Activated T-cell treated with anti-CD3 and anti-CD28 coated beads for 48 hours (primary cell): ENCODE results near the gene ZNF28.
"Not testable (repeated sequence)": the region's sequence is repeated elsewhere in the genome, so short reads cannot be mapped to it uniquely, and the experiment has no call there.

Source experiments
- DNase-seq: peaks from one replicate; pipeline ENCODE4 v3.0.0-alpha.2; 2020; ENCODE audit warnings: low read depth

ZNF28 gene

GRCh38 chr19:52821204-52821960, at the start of gene ZNF28:
Gene ZNF28 (minus strand): TSS chr19:52821633. CDS start chr19:52817958, 3,675 bp downstream.
- DNase-seq = peak; percentile 53

DNA sequence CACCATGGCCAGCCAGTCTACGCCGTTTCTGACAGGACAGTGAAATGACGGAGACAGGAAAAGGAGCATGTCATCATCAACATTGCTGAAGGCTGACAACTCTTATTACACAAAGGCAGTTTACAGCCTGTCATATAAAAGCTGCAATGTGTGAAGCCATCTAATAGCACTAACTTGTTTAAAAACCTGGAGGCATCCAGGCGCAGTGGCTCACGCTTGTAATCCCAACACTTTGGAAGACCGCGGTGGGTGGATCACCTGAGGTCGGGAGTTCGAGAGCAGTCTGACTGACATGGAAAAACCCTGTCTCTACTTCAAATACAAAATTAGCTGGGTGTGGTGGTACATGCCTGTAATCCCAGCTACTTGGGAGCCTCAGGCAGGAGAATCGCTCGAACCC, 46.6 kb upstream of the ZNF28 start:
- DNase-seq = not testable (repeated sequence)

DNA sequence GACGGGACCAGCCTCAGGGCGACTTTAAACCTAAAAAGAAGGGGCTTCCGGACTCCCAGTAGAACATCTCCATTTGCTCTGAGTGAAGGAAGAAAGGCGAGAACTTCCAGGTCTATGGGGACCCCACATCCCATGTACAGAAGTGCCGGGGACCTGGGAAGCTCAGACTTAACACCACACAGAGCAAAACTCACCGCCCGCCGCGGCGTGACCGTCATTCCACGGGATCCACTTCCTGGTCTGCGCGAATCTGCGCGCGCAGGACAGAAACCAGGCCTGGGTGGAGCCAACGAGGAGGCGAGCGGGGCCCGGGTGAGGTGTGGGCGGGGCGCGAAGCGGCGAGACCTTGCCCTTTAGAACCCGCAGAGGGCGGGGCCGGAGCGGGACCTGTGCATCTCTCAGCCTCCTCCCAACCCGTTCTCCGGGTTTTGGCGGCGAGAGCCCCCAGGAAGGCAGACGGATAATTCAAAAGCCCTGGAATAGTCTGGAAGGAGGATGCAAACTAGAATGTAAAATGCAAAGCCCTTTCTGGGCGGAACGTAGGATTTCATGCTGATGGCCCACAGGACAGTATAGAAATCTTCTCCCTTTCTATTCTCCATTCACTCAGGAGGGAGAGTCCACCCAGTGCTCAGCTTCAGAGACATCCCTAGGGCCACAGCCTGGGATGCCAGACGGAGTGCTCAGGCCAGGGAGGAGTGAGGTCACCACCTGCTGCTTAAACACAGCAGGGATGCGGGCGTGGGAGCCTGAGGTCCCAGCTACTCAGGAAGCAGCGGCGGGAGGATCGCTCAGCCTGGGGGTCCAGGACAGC, 36.2 kb upstream of the ZNF28 start, which contains the start of gene ZNF468:
ZNF468 (minus strand) TSS at position 242 of the 814 bp plus-strand sequence. CDS start 3,347 bp downstream, outside the sequence.
- peak; percentile 60 for DNase-seq

DNA sequence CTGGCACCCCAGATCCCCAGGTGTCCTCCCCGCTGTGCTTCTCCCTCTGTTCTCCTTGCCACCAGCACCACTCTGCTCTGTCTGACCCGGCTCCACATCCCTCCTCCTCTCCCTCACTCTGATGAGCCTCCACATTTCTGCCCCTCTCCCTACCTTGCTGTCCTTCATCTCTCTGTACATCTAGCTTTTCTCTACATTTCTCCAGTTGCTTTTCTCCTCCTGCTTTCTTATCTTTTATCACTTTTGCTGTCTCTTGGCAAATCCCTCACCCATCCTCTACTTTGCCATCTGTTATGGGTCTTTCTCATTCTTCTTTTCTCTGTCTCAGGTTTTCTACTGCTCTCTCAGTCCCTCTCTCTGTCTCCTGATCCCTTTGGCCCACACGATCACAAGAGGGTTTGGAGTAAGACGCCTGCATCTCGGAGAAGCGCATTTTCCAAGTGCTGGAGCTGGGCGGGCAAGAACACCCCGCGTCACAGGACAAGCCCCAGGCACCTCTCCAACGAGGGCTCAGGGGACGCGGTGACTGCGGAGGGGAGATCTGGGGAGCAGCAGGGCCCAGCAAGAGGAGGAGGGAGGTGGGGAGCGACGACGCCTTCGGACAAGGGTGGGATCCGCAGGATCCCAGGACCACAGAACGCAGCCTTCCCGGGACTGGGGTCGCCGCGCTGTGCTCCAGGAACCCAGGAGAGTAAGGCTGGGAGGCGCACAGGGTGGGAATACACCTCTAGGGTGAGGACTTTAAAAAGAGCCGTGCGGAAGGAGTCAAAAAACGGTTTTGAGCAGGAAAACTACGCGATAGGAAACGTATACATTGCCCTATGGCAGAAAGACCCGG, 35.3 kb upstream of the ZNF28 start:
- not testable (repeated sequence) for DNase-seq

DNA sequence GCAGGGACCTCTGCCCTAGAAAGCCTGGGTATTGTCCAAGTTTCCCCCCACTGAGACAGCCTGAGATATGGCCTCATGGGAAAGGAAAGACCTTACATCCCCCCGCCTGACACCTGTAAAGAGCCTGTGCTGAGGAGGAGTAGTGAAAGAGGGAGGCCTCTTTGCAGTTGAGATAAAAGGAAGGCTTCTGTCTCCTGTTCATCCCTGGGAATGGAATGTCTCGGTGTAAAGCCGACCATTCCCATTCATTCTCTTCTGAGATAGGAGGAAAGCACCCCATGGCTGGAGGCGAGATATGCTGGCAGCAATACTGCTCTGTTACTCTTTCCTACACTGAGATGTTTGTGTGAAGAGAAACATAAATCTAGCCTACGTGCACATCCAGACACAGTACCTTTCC, 25.9 kb upstream of the ZNF28 start:
- DNase-seq = not testable (repeated sequence)

GRCh38 chr19:52840825-52841465, 19.5 kb upstream of the ZNF28 start:
- not testable (repeated sequence) for DNase-seq

DNA sequence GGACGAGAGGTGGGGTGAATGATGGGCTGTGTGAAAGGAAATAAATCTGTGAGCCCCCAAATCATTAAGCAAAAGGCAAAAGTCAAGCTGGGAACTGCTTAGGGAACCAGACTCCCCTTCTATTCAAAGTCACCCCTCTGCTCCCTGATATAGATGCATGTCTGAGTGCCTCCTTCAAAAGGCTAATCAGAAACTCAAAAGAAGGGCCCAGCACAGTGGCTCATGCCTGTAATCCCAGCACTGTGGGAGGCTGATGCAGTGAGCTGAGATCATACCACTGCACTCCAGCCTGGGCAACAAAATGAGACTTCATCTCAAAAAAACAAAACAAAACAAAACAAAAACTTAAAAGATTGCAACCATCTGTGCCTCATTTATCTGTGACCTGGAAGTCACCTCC, 12.9 kb upstream of the ZNF28 start:
- not testable (repeated sequence) for DNase-seq

DNA sequence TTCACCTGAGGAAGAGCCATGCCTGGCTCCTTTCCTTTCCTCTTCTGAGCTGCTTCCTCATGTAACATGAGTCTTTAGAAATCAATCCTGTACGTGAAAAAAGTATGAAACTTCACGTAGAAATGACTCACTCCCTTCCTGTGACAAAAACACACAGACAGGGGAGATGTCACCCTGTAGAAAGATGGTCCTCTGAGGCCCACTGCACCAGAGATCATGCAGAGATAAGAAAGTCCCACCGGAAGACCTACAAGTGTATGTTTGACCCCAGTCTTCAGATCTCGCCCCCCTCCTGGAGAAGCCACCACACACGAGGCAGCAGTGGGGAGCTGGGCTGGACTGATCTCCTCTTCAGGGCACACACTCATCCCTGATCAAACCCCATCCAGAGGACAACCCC, 12.1 kb upstream of the ZNF28 start:
- DNase-seq = not testable (repeated sequence)

GRCh38 chr19:52829866-52830265, 8.4 kb upstream of the ZNF28 start:
- not testable (repeated sequence) for DNase-seq

GRCh38 chr19:52825765-52826164, 4.3 kb upstream of the ZNF28 start:
- DNase-seq = no peak

- no peak for DNase-seq
Observed at GRCh38 chr19:52823676-52824075, 2.2 kb upstream of the ZNF28 start.

DNA sequence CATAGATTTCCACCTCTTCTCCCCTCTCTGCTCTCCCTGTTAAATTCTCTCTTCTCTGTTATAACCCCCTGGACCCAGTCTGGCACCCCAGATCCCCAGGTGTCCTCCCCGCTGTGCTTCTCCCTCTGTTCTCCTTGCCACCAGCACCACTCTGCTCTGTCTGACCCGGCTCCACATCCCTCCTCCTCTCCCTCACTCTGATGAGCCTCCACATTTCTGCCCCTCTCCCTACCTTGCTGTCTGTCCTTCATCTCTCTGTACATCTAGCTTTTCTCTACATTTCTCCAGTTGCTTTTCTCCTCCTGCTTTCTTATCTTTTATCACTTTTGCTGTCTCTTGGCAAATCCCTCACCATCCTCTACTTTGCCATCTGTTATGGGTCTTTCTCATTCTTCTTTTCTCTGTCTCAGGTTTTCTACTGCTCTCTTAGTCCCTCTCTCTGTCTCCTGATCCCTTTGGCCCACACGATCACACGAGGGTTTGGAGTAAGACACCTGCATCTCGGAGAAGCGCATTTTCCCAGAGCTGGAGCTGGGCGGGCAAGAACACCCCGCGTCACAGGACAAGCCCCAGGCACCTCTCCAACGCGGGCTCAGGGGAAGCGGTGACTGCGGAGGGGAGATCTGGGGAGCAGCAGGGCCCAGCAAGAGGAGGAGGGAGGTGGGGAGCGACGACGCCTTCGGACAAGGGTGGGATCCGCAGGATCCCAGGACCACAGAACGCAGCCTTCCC, 795 bp downstream of the ZNF28 start:
- peak; percentile 8 for DNase-seq

- DNase-seq = no peak
Observed at GRCh38 chr19:52809801-52810200, 11.6 kb downstream of the ZNF28 start.

DNA sequence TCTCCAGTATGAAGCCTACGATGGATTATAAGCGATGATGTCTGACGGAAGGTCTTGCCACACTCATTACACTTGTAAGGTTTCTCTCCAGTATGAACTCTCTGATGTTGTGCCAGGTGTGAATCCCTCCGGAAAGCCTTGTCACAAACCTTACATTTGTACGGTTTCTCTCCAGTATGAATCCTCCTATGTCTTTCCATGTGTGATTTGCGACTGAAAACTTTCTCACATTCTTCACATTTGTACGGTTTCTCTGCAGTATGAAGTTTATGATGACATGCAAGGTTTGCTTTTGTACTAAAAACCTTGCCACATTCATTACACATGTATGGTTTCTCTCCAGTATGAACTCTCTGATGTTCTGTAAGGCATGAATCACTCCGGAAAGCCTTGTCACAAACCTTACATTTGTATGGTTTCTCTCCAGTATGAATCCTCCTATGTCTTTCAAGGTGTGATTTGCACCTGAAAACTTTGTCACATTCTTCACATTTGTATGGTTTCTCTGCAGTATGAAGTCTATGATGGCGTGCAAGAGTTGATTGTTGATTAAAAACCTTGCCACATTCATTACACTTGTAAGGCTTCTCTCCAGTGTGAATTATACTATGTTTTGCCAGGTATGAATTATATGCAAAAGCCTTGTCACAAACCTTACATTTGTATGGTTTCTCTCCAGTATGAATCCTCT, 21.3 kb downstream of the ZNF28 start:
- DNase-seq = not testable (repeated sequence)

GRCh38 chr19:52789440-52789839, 32.0 kb downstream of the ZNF28 start:
- no peak for DNase-seq

DNA sequence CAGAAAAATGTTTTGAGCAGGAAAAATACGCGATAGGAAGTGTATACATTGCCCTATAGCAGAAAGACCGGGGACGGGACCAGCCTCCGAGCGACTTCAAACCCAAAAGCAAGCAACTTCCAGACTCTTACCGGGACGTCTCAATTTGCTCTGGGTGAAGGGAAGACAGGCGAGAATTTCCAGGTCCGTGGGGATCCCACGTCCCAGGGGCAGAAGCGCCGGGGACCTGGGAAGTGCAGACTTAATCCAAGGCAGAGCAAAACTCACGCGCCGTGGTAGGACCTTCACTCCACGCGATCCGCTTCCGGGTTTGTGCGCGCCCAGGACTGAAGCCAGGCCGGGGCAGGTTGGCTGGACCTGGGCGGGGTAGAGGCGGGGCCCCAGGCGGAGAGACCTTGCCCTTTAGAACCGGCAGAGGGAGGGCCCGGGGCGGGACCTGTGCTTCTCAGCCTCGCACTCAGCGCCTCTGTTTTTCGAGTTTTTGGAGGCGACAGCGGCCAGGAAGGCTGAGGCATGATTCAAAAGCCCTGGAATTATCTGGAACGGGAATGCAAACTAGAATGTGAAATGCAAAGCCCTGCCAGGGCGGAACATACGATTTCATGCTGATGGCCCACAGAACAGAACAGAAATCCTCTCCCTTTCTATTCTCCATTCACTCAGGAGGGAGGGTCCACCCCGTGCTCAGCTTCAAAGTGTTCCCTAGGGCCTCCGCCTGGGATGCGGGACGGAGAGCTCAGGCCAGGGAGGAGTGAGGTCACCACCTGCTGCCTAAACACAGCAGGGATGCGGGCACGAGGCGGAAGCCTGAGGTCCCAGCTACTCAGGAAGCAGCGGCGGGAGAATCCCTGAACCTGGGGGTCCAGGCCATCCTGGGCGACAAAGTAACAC, 34.7 kb downstream of the ZNF28 start, which contains the start of gene ZNF600:
ZNF600 (minus strand) TSS at position 328 of the 891 bp plus-strand sequence. CDS start 7,903 bp downstream, outside the sequence.
- peak; percentile 73 for DNase-seq

DNA sequence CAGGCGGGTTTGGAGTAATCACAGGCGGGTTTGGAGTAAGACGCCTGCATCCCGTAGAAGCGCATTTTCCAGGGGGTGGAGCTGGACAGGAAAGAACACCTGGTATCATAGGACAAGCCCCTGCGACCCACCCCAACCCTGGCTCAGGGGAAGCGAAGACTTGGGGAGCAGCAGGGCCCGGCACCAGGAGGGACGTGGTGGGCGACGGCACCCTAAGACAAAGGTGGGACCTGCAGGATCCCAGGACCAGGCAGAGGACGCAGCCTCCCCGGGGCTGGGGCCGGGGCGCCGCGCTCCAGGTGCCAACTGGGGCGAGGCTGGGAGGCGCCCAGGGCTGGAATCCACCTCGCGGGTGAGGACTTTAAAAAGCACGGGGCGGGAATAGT, 35.4 kb downstream of the ZNF28 start:
- peak; percentile 0 for DNase-seq

DNA sequence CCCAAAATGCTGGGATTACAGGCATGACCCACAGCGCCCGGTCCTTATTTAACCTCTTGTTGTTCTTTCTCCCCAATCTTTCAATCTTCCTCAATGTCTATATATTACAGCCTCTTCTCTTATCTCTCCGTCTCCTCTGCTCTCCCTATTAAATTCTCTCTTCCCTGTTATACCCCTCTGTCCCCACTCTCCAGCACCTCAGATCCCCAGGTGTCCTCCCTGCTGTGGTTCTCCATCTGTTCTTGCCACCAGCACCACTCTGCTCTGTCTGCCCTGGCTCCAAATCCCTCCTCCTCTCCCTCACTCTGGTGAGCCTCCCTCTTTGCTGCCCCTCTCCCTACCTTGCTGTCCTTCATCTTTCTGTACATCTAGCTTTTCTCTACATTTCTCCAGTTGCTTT, 35.9 kb downstream of the ZNF28 start:
- no peak for DNase-seq

GRCh38 chr19:52782864-52783263, 38.6 kb downstream of the ZNF28 start:
- not testable (repeated sequence) for DNase-seq
